A549 treated with dexamethasone at 1 μM for 4 hours (cell line): ENCODE measurements around the gene SUB1. TPM values are rescaled to one million over a fixed set of nuclear protein-coding genes. Genes with fewer than 3 reads are reported as not detected.

Experiments
- total RNA-seq: library from RNA; stranded (reverse); fragments of 200-300 nt; extraction: Qiagen RNA extraction; gene quantifications from 5 replicates; pipeline ENCODE4 v1.2.3, GENCODE V29; 2022

Gene SUB1
- 212 to 282 TPM (median 242 TPM) in 5 replicates for total RNA-seq

DNA sequence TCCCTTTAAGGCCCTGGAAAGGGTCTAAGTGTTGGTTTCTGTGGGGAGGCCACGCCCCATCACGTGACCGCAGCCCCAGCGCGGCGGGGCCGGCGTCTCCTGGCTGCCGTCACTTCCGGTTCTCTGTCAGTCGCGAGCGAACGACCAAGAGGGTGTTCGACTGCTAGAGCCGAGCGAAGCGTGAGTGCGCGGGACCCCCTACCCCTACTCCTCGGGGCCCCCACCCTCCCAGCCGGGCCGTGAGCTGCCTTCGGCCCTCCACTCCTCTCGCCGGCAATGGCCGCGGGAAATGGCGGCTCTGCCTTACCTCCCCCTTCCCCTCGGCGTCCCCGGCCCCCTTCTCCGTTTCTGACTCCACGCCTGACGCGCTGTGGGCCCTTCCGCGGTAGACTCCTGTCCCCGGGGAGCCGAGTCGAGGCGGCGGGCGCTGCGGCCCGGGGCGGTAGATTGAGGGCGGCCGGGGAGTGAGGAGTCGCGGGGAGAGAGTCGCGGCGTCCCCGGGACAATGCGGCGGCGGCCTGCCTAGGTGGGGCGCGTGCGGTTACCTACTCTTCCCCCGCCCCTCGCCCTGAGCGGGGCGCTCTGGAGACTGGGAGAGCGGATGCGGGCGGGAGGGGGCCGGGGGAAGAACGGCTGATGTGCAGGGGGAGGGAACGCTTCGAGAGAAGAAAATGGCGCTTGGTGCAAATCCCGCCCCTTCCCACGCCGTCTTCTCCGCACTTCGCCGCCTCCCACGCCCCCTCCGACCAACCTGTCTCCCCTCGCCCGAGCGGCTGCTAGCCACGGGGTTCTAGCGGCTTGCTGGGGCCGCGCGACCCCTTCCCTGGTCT is at the start of gene SUB1:
TSS of gene SUB1 (plus strand) at position 112 of the 830 bp plus-strand sequence. CDS start 2,956 bp downstream, outside the sequence.

Other genes with a start within 250 kb of the SUB1 start
- gene ZFR, start 140.8 kb upstream of the SUB1 start, total RNA-seq, result 65.5 to 74.2 TPM (median 67.1 TPM) in 5 replicates
- gene NPR3, start 125.8 kb downstream of the SUB1 start, total RNA-seq, result 15.7 to 18.8 TPM (median 16.9 TPM) in 5 replicates